GM19023 (cell line): ENCODE measurements around the gene ANKLE2.
"Not testable (repeated sequence)": the region's sequence is repeated elsewhere in the genome, so short reads cannot be mapped to it uniquely, and the experiment has no call there.

Experiments
- ATAC-seq: cut with Tn5 transposase; IDR thresholded peaks from one replicate; pipeline ENCODE4 v1.9.1; 2021; ENCODE audit warnings: mild to moderate bottlenecking, moderate library complexity; ENCODE audit not compliant: unreplicated experiment

Gene ANKLE2

DNA sequence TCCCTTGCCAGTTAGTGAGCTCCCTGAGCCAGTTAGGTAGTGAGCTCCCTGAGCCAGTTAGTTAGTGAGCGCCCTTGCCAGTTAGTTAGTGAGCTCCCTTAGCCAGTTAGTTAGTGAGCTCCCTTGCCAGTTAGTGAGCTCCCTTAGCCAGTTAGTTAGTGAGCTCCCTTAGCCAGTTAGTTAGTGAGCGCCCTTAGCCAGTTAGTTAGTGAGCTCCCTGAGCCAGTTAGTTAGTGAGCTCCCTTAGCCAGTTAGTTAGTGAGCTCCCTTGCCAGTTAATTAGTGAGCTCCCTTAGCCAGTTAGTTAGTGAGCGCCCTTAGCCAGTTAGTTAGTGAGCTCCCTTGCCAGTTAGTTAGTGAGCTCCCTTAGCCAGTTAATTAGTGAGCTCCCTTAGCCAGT, 69.6 kb downstream of the ANKLE2 start:
- not testable (repeated sequence) for ATAC-seq

DNA sequence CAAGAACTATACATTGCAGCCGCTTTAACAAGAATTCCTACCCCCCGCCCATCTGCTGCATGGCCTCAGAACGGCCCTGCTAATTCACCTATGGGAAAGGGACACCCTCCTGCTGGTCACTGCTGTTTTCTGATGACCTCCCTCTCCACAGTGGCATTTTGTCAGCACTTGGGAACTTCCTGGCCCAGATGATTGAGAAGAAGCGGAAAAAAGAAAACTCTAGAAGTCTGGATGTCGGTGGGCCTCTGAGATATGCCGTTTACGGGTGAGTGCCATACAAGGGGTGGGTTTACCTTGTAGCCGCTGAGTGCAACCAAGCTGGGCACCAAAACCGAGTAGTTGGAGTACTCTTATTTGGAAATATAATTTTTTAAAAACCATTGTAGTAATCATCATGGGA, 71.5 kb downstream of the ANKLE2 start:
- ATAC-seq, result no peak

DNA sequence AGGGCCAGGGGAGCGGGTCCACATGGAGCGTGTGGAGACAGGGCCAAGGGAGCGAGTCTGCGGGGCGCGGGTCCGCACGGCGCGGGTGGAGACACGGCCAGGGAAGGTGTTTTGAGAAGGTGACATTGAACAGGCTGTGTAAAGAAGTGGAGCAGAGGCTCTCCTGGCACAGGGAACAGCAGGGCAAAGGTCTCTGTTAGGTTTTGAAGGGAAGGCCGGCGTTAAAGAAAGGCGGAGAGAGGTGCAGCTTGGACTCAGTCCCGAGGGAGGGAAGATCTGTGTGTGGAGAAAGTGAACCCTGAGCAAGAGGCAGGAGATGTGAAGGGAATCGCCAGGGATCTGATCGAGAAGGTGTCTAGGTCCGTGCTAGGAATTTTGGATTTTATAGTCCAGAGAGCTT, 72.4 kb downstream of the ANKLE2 start:
- no peak for ATAC-seq

GRCh38 chr12:132687211-132688164, 74.1 kb downstream of the ANKLE2 start, which contains the start of the genes POLE and PXMP2:
Gene POLE (minus strand): TSS chr12:132687342. CDS start chr12:132687315, 27 bp downstream.
Gene PXMP2 (plus strand): TSS chr12:132687587. CDS start chr12:132687671, 84 bp downstream.
- ATAC-seq, result peak; percentile 92

DNA sequence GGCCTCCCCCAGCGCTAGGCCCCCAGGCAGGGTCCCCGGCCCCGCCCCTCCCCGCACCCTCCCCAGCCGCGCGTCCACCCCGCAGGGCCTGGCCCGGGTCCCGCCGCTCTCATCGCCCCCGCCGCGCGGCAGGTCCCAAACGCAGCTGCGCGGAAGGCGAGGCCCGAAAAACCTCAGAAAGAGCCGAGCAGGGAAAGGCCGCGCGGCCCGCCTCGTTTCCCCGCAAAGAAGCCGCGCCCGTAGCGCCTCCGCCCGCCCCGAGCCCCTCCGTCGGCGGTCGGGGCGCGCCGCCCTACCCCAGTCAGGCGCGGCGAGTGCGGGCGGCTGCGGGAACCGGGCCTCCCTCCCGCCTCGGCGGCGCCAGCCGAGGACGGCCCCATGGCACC, 74.8 kb downstream of the ANKLE2 start:
- ATAC-seq, result peak; percentile 13

DNA sequence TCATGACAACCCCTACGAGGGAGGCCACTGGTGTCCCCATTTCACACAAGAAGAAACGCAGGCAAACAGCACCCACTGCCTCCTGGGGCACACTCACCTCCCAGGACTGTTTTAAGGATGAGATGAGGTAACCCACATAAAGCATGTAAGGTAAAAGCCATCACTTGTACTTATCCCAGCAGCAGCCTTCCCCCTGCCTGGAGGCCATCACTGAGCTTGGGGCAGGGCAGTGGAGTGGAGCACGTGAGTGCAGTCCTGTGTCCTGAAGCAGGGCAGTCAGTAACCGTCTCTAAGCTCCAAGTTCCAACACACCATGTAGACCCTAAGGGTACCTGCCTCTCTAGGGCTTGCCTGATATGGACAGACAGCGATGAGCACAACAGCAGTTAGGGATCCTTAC, 76.2 kb downstream of the ANKLE2 start:
- ATAC-seq, result no peak

DNA sequence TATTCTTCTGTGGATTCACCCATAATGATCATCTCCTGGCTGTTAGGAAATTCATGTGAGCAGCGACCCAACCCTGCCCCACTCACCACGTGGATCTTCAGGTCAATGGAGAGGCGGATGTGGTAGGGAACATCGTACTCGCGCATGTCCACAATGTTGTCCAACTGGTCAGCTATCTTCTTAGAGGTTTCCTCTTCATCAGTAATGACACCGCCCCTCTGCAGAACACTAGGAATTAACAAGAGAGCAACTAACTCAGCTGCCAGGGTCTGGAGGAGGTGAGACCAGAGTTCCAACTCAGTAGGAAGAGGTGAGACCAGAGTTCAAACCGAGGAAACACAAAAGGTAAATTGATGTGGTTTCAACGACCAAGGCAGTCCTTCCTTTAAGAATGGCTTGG, 84.1 kb downstream of the ANKLE2 start:
- no peak for ATAC-seq

GRCh38 chr12:132675757-132676432, 85.7 kb downstream of the ANKLE2 start:
- ATAC-seq, result no peak
